GM20431 (cell line): Measurements from ENCODE around the gene KCNIP4.

Experiments used
- in situ Hi-C: fragments of 300-500 bp; cut with MseI, MboI; formaldehyde crosslinking; loops from one replicate; pipeline ENCODE4 v1.15.0; 2020; ENCODE audit warnings: low sequenced_read_pairs; ENCODE audit not compliant: unreplicated experiment

KCNIP4 gene

DNA sequence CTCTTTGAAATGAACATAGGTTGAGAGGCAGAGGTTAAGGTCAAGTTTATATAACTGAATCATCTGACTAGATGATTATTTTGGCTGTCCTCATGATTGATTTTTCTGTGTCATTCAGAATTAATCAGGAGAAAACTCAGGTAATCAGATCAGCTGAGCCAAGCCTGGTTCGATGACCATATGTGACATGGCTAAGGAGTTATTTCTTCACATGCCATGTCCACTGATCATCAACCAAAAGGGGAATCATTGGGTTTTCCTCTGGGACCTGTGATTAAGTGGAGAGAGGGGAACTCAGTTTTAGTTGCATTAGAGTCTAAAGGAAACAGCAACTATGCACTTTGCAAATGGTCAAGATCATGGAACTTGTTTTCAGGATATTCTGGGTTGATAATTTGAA is 1268.6 kb downstream of the KCNIP4 start:
- in situ Hi-C loops = loop anchor here (25.0 kb wide), 1 partner anchor 243 kb away; no protein-coding TSS in a partner anchor
